Upper lobe of left lung (tissue), 6 donors: ENCODE results near the gene NCKIPSD. TPM values are rescaled to one million over a fixed set of nuclear protein-coding genes. Genes with fewer than 3 reads are reported as not detected.

Experiments
- ATAC-seq, 2 donors: fragments of 200-7000 bp; cut with Tn5 transposase; one replicate each; pipeline ENCODE4 v1.9.1; 2022; ENCODE audit warnings: mild to moderate bottlenecking in 2 of 2, moderate library complexity in 2 of 2; ENCODE audit not compliant: low FRiP score in 2 of 2
- DNase-seq, 2 donors: peaks; one replicate each; pipeline ENCODE4 v3.0.0-alpha.2; 2019 to 2020
- H3K27ac ChIP-seq, 4 donors: fragments of 200-600 bp; sonication (generic); one replicate each; pipeline ENCODE4 v1.5.1; 2016 to 2019
- H3K27me3 ChIP-seq, 4 donors: fragments of 200-600 bp; sonication (generic); one replicate each; pipeline ENCODE4 v1.5.1; 2017 to 2019
- H3K36me3 ChIP-seq, 4 donors: fragments of 200-600 bp; sonication (generic); one replicate each; pipeline ENCODE4 v1.5.1; 2016 to 2019
- H3K4me1 ChIP-seq, 4 donors: fragments of 200-600 bp; sonication (generic); one replicate each; pipeline ENCODE4 v1.5.1; 2018 to 2019
- H3K4me3 ChIP-seq, 4 donors: fragments of 200-600 bp; sonication (generic); one replicate each; pipeline ENCODE4 v1.5.1; 2017 to 2019; ENCODE audit warnings: mild to moderate bottlenecking in 2 of 4, moderate library complexity in 1 of 4
- H3K9me3 ChIP-seq, 4 donors: fragments of 200-600 bp; sonication (generic); one replicate each; pipeline ENCODE4 v1.5.1; 2018 to 2019
- CTCF ChIP-seq, 6 experiments: fragments of 450-650 bp in 4 of 6; fragments of 200-600 bp in 2 of 6; sonication (generic) in 2 of 6; IDR thresholded peaks; one replicate each; pipeline ENCODE4 v1.5.1; 2016 to 2019; ENCODE audit warnings: antibody characterized with exemption in 6 of 6
- EP300 ChIP-seq, 4 donors: sonication (generic); formaldehyde crosslinking; IDR thresholded peaks; one replicate each; pipeline ENCODE4 v1.5.1; 2017; ENCODE audit warnings: antibody characterized with exemption in 4 of 4, control low read depth in 2 of 4
- POLR2A ChIP-seq, 4 donors: fragments of 450-650 bp; IDR thresholded peaks; one replicate each; pipeline ENCODE4 v1.5.1; 2016 to 2017; ENCODE audit warnings: antibody characterized with exemption in 4 of 4, mild to moderate bottlenecking in 2 of 4
- POLR2AphosphoS5 ChIP-seq, 2 donors: sonication (generic); formaldehyde crosslinking; IDR thresholded peaks; one replicate each; pipeline ENCODE4 v1.5.1; 2017; ENCODE audit warnings: antibody characterized with exemption in 2 of 2
- WGBS, 2 donors: methylation state at CpG; one replicate each; pipeline ENCODE4 v1.1.5; 2017 to 2018; 5-methylcytosine and 5-hydroxymethylcytosine counted together
- small RNA-seq, 4 donors: library from RNA; depleted of rRNA; stranded (forward); fragments of <200 nt; gene quantifications; one replicate each; pipeline ENCODE3, GENCODE V24; 2016
- total RNA-seq, 6 donors: library from RNA; depleted of rRNA in 4 of 6; stranded (reverse); fragments of >200 nt in 4 of 6; gene quantifications; one replicate each; pipeline versions ENCODE4 v1.1.0 to v1.2.1, GENCODE V29; 2016 to 2021
- donor health status: DM: no; HTN: no; CAD: no; lungs with moderate emphysema.
- donor health status: DM: no; HTN: yes; CAD: no; lungs with severe emphysema.

NCKIPSD gene
- total RNA-seq, 6 donors from 2014 or later = 17.8 to 55.5 (median 21.8) TPM

- no peak overlapping the region for H3K27ac ChIP-seq
- no peaks in the 10 kb centered on the region for H3K9me3 ChIP-seq
- H3K4me1 ChIP-seq = peaks cover 0 to under 1% (median 0%) of the 10 kb centered on the region in 4 donors
- DNase-seq (no peak), ATAC-seq (no peak)
- H3K4me3 ChIP-seq = no peak overlapping the region
- 84 to 88% methylated on average over 13 of the region's 13 CpGs for WGBS, 2 donors
- H3K36me3 ChIP-seq = peaks cover 5 to 82% (median 54%) of the 10 kb centered on the region in 4 donors
- TF ChIP-seq POLR2AphosphoS5 (IDR thresholded peaks at IDR 0.05) (no peak), POLR2A (IDR thresholded peaks at IDR 0.05) (no peak), EP300 (IDR thresholded peaks at IDR 0.05) (no peak), CTCF (IDR thresholded peaks at IDR 0.05) (no peak)
- no peaks in the 10 kb centered on the region for H3K27me3 ChIP-seq
These were observed 57.3 kb downstream of the NCKIPSD start for GRCh38 chr3:48628277-48629017.

- peaks cover 5 to 60% (median 42%) of the 10 kb centered on the region in 4 donors for H3K36me3 ChIP-seq
- no peak overlapping the region for H3K27ac ChIP-seq
- no peak overlapping the region for H3K4me3 ChIP-seq
- ATAC-seq (no peak), DNase-seq (no peak)
- no peak for TF ChIP-seq POLR2AphosphoS5 (IDR thresholded peaks at IDR 0.05)
- no peak for TF ChIP-seq EP300 (IDR thresholded peaks at IDR 0.05)
- TF ChIP-seq POLR2A (IDR thresholded peaks at IDR 0.05) = no peak
- TF ChIP-seq CTCF (IDR thresholded peaks at IDR 0.05) = no peak
- H3K27me3 ChIP-seq = no peaks in the 10 kb centered on the region
- WGBS, 2 donors = 91 to 94% methylated on average over 5 to 6 of the region's 6 CpGs
- H3K9me3 ChIP-seq = no peaks in the 10 kb centered on the region
- H3K4me1 ChIP-seq = no peaks in the 10 kb centered on the region
These were observed 60.1 kb downstream of the NCKIPSD start for GRCh38 chr3:48625600-48625999.

GRCh38 chr3:48624767-48625166, 60.9 kb downstream of the NCKIPSD start:
- DNase-seq (no peak), ATAC-seq (no peak)
- 96% methylated on average over 9 to 10 of the region's 10 CpGs for WGBS, 2 donors
- H3K9me3 ChIP-seq = no peaks in the 10 kb centered on the region
- no peaks in the 10 kb centered on the region for H3K4me1 ChIP-seq
- TF ChIP-seq POLR2A (IDR thresholded peaks at IDR 0.05) = no peak
- no peak for TF ChIP-seq POLR2AphosphoS5 (IDR thresholded peaks at IDR 0.05)
- no peak for TF ChIP-seq EP300 (IDR thresholded peaks at IDR 0.05)
- TF ChIP-seq CTCF (IDR thresholded peaks at IDR 0.05) = no peak
- no peaks in the 10 kb centered on the region for H3K27me3 ChIP-seq
- no peak overlapping the region for H3K27ac ChIP-seq
- H3K4me3 ChIP-seq = no peak overlapping the region
- peaks cover 5 to 51% (median 36%) of the 10 kb centered on the region in 4 donors for H3K36me3 ChIP-seq

- Histone ChIP-seq H3K36me3 (peaks cover 5 to 45% (median 30%) of the 10 kb centered on the region in 4 donors), H3K27ac (no peak overlapping the region)
- no peak for ATAC-seq
These were observed 61.7 kb downstream of the NCKIPSD start for GRCh38 chr3:48623851-48624547.

More at GRCh38 chr3:48623851-48624547, 61.7 kb downstream of the NCKIPSD start:
- TF ChIP-seq POLR2A (IDR thresholded peaks at IDR 0.05) = no peak
- no peak for TF ChIP-seq POLR2AphosphoS5 (IDR thresholded peaks at IDR 0.05)
- TF ChIP-seq CTCF (IDR thresholded peaks at IDR 0.05) = no peak
- TF ChIP-seq EP300 (IDR thresholded peaks at IDR 0.05) = no peak
- Histone ChIP-seq H3K4me3 (no peak overlapping the region), H3K9me3 (no peaks in the 10 kb centered on the region), H3K4me1 (no peaks in the 10 kb centered on the region), H3K27me3 (no peaks in the 10 kb centered on the region)
- DNase-seq = no peak
- 72 to 79% methylated on average over 6 of the region's 6 CpGs for WGBS, 2 donors

Small RNA genes within 50 kb of the gene (small RNA-seq; reads per million reads assigned to genes)
- gene AC141002.1 = 0 reads per million in 4 donors

Other genes with a start within 250 kb of the NCKIPSD start
- gene CCDC51, start 245.8 kb downstream of the NCKIPSD start, total RNA-seq = 10 to 100 TPM in 5 of 6 donors, 1 to 10 TPM in 1; 6.3 to 18.2 (median 13.2) TPM
- gene TMA7, start 245.7 kb downstream of the NCKIPSD start, total RNA-seq = 100 to 1,000 TPM; 115 to 282 (median 163) TPM
- gene ATRIP, start 239.2 kb downstream of the NCKIPSD start, total RNA-seq = 10 to 100 TPM in 1 of 6 donors, 1 to 10 TPM in 5; 5.1 to 10.5 (median 6.5) TPM
- 100 to 1,000 TPM in 4 of 6 donors, 10 to 100 TPM in 2; 67.1 to 228 (median 148) TPM for gene SHISA5, start 181.7 kb downstream of the NCKIPSD start, total RNA-seq
- gene PFKFB4, start 129.1 kb downstream of the NCKIPSD start, total RNA-seq = 10 to 100 TPM in 3 of 6 donors, 1 to 10 TPM in 3; 5.9 to 16.8 (median 9.8) TPM
- gene UCN2, start 122.1 kb downstream of the NCKIPSD start, total RNA-seq = not detected
- gene COL7A1, start 90.6 kb downstream of the NCKIPSD start, total RNA-seq = 10 to 100 TPM in 1 of 6 donors, 1 to 10 TPM in 5; 2.7 to 30.4 (median 4.6) TPM
- 100 to 1,000 TPM; 119 to 239 (median 154) TPM for gene UQCRC1, start 76.3 kb downstream of the NCKIPSD start, total RNA-seq
- under 1 TPM in 1 of 6 donors, not detected in 5; 0.67 TPM for gene TMEM89, start 64.1 kb downstream of the NCKIPSD start, total RNA-seq
- gene SLC26A6, start 50.5 kb downstream of the NCKIPSD start, total RNA-seq = 10 to 100 TPM; 10.5 to 66.0 (median 20.4) TPM
- 10 to 100 TPM in 1 of 6 donors, 1 to 10 TPM in 4, under 1 TPM in 1; 0.76 to 10.5 (median 1.5) TPM for gene CELSR3, start 23.0 kb downstream of the NCKIPSD start, total RNA-seq
- 100 to 1,000 TPM in 1 of 6 donors, 10 to 100 TPM in 5; 53.3 to 106 (median 65.4) TPM for gene IP6K2, start 31.3 kb upstream of the NCKIPSD start, total RNA-seq
- 10 to 100 TPM; 13.0 to 62.3 (median 31.4) TPM for gene PRKAR2A, start 162.0 kb upstream of the NCKIPSD start, total RNA-seq
- gene SLC25A20, start 213.0 kb upstream of the NCKIPSD start, total RNA-seq = 10 to 100 TPM; 15.1 to 32.7 (median 19.2) TPM
- 100 to 1,000 TPM in 2 of 6 donors, 10 to 100 TPM in 4; 81.2 to 190 (median 91.0) TPM for gene ARIH2, start 232.9 kb upstream of the NCKIPSD start, total RNA-seq